HG03045 (cell line): ENCODE measurements around the gene WNT9A.

Experiments
- ATAC-seq: cut with Tn5 transposase; IDR thresholded peaks from one replicate; pipeline ENCODE4 v1.9.1; 2021; ENCODE audit warnings: mild to moderate bottlenecking, moderate library complexity; ENCODE audit not compliant: unreplicated experiment

WNT9A gene

DNA sequence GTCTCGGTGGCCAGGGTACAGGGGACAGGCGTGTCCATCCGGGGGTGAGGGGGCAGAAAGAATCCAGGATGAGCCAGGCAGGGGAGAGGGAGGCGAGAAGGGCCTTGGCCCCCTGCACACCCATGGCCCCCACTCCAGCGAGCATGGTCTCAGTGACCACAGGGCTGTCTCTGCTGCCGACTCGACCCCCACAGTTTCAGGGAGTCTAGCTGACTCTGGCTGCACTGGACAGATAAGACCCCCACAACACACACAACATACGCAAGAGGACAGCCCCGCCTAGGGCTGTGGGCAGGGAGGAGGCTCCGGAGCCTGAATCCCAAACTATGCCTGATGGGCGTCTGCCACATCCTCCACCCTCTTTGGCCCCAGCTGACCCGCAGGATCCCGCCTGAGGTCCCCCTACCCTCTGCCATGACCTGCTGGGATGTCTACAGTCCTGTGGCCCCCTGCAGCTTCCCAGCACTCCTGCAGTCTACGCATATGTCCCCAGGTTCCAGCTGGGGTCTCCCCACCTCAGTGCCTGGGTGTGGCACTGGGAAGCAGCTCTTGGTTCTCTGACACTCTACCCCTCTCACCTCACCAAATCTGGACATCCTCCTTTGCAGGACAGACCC lies 22.0 kb downstream of the WNT9A start:
- no peak for ATAC-seq

DNA sequence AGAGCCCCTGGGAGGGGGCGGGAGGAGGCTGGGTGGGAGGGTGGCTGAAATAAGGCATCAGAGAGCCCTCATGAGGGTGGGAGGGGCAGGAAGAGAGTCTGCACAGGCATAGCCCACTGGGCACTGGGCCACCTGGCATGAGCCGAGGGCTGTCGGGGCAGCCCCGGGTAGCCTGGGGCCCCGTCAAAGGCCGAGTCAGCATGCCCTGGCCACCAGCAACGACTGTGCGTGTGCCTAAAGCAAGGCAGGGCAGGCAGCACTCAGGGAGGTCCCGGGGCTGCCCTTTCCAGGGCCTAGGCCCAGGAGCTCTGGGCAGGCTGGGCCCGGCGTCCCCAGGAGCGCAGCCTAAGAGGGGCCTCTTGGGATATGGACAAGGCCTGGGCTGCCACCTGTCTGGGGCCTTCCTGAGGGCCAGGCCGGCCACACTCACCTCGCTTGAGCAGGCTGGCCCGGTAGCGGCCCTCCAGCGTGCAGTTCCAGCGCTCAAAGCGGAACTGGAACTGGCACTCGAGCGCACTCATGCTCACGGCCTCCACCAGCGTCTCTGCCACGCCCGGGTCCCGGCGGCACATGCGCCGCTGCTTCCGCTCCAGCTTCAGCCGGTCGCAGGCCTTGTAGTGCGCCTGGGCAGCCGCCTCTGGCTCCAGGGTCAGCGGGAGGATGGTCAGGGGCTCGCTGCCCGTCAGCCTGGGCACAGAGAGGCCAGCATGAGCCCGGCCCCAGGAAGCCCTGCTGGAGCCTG lies 22.7 kb downstream of the WNT9A start:
- ATAC-seq: no peak

DNA sequence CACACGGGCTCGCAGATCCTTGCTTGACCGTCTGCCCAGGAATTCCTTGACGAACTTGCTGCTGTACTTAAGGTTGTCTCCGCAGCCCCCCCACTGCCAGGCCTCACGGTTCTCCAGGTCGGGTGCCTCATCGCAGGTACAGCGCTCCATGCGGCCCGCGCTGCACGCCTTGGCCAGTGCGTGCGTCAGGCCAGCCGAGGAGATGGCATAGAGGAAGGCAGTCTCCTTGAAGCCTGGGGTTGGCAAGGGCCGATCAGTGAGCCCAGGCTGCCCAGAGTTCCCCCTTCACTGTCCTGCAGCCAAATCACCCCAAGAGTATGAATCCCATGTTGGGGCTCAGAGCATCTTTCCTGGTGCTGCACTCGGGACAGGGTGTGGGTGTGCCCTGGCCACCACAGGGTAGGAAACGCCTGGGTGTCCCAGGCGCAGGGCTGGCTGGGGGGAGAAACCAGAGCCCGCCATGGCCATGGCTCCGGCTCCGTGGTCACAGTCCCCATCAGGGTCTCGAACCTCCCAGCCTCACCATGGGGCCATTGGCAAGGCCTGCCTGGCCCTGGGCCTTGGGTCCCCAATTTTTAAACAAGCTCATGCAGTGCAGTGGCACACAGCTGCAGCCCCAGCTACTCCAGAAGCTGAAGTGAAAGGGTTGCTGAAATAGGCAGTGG lies 23.4 kb downstream of the WNT9A start:
- ATAC-seq: no peak

DNA sequence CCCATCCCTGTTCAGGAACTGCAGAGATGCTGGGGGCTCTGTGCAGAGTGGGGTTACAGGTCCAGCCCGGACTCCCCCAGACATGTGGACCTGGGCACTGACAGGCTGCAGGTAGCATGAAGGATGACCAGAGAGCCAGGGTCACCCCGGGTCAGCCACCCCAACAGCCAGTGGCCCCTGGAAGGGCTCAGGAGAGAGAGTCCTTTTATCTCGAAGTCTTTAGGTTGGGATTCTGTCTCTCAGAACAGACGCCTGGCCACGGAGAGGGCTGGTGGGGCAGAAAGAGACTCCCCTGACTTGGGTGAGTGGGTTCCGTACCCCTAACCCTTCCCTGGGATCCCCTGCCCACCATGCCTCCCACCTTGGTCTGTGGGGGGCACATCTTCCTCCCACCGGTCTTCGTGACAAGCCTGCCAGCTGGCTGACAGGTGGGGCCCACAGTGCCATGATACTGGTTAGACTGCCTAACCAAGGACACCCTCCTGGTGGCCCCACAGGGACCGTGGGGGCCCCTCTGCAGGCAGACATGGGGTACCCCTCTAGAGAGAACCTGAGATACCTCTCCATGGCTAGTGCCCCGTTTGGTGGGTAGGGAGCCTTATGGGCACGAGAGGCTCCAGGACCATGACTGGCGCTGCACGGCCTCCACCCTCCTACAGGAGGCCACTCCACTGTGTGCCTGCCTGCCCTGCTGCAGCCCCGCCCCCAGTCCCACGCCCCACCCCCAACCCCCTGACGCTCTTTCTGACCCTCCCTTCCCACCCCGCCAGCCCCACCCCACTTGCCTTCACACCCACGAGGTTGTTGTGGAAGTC lies 24.2 kb downstream of the WNT9A start:
- ATAC-seq: no peak

DNA sequence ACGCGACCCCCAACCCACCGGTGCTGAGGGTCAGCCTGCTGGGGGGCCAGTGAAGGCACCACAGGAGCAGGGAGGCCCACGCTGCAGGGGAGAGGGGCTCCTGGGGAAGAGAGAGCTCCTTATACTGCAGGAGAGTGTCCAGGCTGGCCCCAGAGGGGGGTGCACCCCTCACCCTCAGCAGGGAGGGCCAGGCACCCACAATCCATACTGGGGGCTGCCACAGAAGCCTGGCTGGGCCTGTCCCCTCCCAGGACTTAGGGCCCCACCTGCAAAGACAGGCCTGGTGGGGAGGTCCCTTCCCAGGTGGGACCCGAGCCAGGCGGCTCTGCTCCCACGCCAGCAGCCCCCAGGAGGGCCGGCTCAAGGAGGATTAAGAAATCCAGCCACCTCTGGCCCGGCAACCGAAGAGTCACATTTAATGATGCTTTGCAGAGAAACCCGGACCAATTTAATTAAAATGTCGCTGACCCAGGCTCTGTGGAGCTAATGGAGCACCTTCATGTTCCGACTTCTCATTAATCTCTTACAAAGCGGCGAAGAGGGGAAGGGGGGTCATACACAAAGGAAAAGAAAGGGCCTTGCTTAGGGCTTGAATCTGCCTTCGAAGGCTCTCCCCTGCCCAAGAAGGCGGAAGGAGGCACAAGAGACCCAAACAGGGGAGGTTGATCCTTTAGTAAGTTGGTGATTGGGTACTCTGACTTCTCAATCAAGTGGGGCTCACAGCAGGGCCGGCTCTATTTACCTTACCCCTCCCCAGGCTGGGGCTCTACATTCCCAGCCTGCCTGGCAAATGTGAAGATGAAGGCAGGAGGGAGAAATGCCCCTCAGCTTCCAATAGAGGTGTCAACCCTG lies 25.0 kb downstream of the WNT9A start:
- ATAC-seq: no peak

DNA sequence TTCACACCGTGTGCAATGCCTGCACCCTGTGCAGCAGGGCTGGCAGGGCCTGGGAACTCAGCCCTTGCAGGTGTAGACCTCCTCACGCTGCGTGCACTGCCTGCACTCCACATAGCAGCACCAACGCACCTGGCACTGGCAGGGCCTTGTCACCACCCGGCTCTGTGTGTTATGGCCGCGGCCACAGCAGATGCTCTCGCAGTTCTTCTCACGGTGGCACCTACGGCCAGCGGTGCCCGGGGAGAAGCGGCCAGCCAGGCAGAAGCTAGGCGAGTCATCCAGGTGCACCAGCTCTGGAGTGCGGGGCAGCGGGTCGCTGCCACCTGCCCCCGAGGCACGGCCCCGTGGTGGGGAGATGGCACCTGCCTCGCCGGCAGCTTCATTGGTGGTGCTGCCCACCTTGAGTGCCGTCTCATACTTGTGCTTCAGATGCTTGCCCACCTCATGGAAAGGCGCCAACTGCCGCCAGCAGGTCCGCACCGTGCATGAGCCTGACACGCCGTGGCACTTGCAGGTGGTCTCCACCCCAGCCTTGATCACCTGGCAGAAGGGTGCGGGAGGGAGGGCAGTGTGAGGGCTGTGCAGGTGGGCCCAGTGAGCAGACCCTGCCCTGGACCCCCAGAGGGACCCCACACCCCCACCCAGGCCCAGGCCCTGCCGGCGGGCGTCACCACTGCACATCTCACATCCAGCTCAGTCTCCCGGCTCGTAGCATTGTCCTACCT lies 26.1 kb downstream of the WNT9A start:
- ATAC-seq: no peak

DNA sequence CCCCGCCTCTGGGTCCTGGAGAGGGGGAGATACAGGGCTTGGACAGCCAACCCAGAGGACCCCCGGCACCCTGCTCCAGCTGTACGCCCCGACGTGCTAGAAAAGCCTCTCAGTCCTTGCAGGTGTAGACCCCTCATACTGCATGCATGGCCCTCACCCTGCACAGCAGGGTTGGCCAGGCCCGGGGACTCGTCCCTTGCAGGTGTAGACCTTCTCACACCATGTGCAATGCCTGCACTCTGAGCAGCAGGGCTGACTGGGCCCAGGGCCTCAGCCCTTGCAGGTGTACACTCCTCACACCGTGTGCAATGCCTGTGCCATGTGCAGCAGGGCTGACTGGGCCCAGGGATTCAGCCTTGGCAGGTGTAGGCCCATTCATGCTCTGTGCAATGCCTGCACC lies 26.8 kb downstream of the WNT9A start:
- no peak for ATAC-seq

DNA sequence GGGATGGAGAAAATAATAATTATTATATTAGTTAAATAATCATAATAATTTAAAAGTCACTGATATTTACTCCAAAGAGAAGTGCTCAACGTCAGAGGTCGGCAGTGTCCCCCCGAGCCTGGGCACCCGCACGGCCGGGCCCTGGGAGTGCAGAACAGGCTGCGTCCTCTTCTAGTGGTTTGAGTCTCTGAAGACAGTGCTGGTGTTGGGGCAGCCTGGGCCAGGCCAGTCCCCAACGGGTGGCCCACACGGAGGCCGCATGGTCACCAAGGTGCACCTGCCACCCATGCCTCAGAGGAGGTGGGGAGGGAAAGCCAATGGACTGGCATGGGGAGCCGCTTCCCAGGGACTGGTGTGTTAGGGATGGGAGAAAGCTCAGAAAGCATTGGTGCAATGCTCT lies 27.3 kb downstream of the WNT9A start:
- no peak for ATAC-seq

DNA sequence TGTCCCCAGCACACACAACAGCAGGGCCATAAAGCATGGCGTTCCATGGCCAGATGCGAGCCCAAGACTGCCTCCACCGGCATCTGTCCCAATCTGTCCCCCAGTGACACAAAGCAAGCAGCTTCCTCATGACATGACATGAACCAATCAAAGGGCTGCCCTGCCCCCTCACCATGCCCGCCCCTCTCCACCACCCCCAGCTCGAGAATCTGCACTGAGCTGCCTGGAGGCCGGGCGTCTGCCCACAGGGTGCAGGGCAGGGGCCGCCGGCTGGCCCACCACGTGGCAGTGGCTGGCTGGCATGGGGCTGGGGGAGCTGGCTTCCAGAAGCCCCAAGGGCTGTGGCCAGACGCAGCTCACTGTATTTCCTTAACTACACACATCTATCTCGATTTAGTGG lies 27.8 kb downstream of the WNT9A start:
- ATAC-seq: no peak

DNA sequence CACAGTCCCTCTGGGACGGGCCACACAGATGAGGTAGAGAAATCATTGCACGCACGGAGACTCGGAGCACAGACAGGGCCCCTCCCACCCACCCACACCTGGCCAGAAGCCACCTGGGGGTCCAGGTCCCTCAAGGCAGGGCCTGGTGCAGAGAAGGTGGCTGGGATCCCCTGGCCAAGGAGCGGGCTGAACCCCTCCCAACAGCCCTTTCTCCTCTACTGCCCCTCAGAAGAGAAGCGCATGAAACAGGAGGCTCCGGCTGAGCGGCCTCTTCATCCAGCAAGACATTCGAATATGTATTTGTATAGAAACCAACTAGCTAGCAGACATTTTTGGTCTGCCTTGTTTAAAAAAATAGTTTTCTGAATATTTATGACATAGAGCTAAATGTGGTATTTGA lies 29.0 kb downstream of the WNT9A start:
- no peak for ATAC-seq

DNA sequence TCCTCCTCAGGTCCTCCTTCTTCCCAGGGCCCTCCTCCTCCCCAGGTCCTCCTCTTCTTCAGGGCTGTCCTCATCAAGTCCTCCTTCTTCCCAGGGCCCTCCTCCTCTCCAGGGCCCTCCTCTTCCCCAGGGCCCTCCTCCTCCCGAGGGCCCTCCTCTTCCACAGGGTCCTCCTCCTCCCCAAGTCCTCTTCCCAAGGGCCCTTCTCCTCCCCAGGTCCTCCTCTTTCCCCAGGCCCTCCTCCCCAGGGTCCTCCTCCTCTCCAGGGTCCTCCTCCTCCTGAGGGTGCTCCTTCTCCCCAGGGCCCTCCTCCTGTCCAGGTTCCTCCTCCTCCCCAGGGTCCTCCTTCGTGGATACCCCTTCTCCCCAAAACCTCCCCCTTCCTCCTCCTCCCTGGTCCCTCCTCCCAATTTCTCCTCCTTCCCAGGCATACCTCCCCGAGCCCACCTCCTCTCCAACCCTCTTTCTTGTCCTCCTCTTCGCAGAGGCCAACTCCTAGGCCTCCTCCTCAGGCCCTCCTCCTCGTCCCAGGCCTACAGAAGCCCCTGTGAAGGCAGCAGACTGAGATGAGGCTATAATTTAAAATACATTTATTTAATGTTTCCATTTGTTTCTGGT lies 29.5 kb downstream of the WNT9A start:
- ATAC-seq: no peak

DNA sequence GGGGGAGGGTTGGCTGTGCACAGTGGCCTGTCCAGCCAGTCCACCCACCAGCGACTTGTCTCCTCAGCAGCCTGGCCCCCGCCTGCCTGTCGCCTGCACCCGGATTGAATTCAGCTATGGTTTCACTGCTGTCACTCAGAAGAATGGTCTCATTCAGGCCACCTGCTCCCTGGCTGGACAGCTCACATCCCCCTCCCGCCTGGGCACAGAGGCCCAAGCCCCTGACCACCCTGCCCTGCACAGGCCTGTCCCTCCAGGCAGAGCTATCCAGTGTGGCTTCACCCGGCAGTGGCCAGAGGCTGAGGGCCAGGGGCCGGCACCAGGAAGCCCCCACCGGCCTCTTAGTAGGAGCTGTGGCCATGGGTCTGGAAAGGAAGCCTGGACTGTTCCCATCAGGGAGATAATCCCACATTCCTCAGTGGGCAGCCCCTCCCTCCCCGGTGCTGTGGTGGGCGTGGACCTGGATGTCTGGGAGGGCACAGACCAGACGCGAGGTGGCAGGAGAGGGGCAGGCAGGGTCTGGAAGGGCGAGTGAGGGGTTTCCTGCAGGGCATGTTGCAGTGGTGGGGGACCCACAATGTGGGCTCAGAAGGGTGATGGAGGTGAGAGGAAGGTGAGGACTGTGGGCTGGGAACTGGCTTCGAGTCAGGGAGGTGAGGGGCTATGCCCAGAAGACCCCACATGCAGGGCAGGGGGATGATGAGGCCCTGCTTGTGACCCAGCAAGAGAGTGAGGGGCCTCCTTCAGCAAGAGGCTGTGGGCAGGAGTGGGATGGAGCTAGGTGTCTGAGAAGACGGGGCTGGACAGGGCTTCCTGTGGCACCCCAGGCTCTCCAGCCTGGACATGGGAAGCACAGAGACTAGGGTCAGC lies 30.4 kb downstream of the WNT9A start:
- ATAC-seq: no peak

DNA sequence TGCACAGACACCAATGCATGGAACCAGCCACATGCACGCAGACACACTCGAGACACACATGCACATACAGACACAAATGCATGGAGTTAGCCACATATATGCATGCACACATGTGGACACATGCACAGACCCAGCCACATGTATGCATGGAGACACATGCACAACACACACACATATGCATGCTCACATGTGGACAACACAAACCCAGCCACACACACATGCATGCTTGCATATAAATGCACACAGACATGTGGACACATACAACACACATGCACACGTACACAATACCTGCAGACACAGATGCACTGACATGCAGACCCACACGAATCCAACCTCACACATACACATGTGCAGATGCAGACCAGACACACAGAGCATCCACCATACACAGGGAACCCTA lies 31.1 kb downstream of the WNT9A start:
- no peak for ATAC-seq

DNA sequence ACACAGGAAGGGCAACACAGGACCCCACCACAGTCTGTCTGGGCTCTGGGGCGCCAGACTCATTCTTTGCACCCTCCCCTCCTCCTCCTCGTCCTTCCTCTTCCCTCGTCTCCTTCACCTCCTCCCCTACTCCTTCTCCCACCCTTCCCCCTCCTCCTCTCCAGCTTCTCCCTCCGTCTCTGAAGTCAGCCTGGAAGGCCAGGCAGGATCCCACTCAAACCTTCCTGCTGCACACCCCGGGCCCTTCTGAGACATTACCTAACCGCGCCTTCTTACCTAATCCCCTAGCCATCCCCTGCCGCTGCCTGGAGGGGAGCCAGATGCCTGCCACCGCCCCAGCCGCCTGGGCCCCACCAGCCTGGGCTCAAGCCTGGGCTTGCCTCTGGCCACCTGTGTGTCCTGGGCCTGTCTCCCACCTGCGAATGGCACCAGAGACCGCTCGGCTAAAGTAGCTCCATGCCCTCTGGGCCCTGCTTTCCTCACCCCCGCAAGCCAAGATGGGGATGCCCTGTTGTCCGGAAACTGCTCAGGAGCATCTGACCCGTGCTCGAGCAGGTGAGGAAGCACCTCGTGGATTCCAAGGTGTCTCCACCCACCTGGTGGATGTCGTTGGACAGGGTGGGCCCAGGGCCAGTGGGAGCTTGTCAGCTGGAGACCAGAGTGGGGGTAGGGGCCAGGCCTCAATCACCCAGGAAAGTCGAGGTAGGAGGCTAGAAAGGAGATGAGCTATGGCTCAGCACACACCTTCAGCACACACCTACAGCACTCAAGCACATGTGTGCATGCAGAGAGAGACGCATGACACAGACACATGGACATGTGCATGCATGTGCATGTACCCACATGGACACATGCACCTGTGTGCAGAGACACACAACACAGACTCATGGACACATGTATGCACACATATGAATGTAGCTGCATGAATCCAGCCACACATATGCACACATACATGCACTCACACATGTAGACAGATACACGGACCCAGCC lies 31.9 kb downstream of the WNT9A start:
- ATAC-seq: no peak

DNA sequence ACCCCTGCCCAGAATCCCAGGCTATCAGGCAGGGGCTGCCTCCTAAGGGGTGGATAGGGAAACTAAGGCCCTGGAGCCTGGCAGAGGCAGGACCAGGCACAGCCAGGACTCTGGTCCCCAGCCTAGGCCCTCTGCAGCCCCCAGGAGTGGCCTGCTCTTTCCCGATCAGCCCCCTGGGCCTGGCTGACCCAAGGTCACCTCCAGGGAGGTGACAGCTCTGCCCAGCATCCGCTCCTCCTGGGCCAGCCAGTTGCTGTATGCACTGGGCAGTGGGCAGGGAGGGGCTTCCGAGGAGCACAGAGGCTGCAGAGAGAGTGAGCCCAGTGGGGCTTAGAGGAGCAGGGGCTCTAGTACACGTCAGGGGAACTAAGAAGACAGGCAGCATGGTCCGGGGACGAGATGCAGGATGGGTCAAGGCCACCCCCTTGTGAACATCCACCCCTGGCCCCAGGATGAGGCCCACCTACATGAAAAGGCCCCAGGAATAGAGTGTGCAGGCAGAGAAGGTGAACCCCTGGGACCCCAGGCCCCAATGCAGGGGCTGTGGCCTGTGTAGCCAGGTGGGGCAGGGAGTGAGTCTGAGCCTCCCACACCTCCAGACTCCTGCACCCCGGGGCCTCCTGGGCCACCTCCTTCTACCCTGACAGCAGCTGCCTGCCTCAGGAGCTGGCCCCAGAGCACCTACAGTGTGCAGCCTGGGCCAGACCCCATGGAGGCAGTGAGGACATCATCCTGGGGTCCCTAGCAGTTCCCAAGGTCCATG lies 32.8 kb downstream of the WNT9A start:
- ATAC-seq: no peak
